ENCODE data around the gene TSEN15. TPM values are rescaled to one million over a fixed set of nuclear protein-coding genes. Genes with fewer than 3 reads are reported as not detected.

TSEN15 gene
- total RNA-seq, 1 experiment from 2014 or later = 79.7 TPM

DNA sequence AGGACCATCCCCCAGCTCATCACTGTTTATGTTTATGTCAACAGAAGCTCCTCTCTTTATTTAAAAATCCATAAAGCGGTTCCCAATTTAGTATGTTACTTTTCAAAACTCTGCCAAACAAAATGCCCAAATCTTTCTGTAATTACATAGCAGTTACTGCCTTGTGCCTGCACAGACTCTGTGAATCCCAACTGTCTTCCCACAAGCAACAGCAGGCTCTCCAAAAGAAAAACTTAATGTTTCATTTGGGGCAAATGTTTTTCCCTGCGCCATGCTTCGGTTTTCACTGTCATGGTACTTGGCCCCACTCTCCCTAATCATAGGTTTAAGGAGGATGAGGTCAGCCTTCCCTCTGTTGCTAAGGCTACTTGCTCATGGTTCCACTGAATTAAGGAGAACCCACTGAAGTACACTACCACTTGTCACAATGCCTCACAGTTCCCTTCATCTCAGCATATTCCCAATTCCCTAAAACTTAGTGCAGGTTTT lies 18.6 kb upstream of the TSEN15 start:
- Histone ChIP-seq H3K4me2 (ENCODE audit: low read depth, low read length, poor library complexity, severe bottlenecking) (no peak overlapping the region), H3K27me3 (ENCODE audit: low read length) (no peaks in the 10 kb centered on the region), H3K9ac (ENCODE audit: low read length) (no peak overlapping the region), H4K20me1 (ENCODE audit: insufficient read depth, low read depth, low read length) (no peaks in the 10 kb centered on the region), H3K36me3 (ENCODE audit: insufficient read depth, low read length) (no peaks in the 10 kb centered on the region), H3K9me3 (ENCODE audit: low read length) (no peaks in the 10 kb centered on the region), H3K27ac (ENCODE audit: low read length) (no peak overlapping the region), H3K79me2 (ENCODE audit: low read length) (no peaks in the 10 kb centered on the region), H3K9me2 (replicated peaks; ENCODE audit: insufficient read depth, low read length) (no peaks in the 10 kb centered on the region), H3K4me1 (ENCODE audit: low read length) (no peaks in the 10 kb centered on the region), H2AFZ (ENCODE audit: low read length) (no peak overlapping the region), H3K4me3 (ENCODE audit: low read length) (no peak overlapping the region)
- no peak for DNase-seq

DNA sequence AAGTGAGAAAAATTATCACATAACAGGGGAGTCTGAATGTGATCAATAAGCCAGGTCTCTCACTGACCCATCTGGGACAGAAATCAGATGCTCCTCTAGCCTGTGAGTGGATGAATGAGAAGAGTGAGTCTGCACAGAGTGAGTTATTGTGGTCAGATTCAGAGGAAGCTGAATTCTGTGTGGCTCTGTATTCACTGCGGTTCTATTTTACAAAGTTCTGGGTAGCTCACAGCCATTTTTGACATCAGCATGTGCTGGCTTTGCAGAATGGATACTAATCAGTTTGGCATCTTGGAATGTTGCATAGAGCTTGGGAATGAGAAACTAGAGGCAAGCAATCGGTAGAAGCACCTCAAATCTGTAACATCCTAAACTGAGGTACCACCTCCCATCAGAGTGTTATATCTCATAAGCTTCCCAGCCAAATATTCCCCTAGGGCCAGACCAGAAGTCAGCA lies 17.8 kb upstream of the TSEN15 start:
- no peaks in the 10 kb centered on the region for H3K4me1 ChIP-seq (ENCODE audit: low read length)
- no peaks in the 10 kb centered on the region for H3K36me3 ChIP-seq (ENCODE audit: insufficient read depth, low read length)
- no peaks in the 10 kb centered on the region for H3K79me2 ChIP-seq (ENCODE audit: low read length)
- no peaks in the 10 kb centered on the region for H4K20me1 ChIP-seq (ENCODE audit: insufficient read depth, low read depth, low read length)
- H3K9me3 ChIP-seq (ENCODE audit: low read length) = no peaks in the 10 kb centered on the region
- H3K27ac ChIP-seq (ENCODE audit: low read length) = no peak overlapping the region
- no peaks in the 10 kb centered on the region for H3K9me2 ChIP-seq (replicated peaks; ENCODE audit: insufficient read depth, low read length)
- H3K4me3 ChIP-seq (ENCODE audit: low read length) = no peak overlapping the region
- H3K4me2 ChIP-seq (ENCODE audit: low read depth, low read length, poor library complexity, severe bottlenecking) = no peak overlapping the region
- H3K27me3 ChIP-seq (ENCODE audit: low read length) = no peaks in the 10 kb centered on the region
- H2AFZ ChIP-seq (ENCODE audit: low read length) = no peak overlapping the region
- H3K9ac ChIP-seq (ENCODE audit: low read length) = no peak overlapping the region
- no peak for DNase-seq

DNA sequence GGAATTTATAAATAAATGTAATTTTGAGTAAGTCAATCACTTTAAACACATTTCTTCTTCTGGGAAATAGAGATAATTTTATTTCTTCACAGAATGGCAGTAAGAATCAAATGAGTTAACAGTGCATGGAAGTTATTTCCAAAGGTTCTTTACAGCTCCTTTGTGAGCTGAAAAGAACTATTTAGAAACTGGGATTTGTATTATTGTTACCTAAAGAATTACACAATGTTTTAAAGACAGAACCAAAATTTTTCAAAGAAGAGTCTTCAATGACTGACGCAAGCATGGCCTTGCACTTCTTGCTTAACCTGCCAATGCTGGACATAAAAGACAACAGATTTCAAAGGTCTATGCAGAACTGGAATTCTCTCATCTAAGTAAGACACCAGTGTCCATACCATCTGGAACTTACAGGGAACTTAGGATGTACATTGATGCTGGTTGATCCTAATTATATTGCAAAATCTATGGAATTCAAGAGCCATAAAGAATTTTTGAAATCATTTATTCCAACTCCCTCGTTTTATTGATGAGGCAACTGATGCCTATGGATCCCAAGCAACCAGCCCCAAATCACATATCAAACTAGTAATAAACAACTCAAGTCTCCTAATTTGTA lies 16.7 kb upstream of the TSEN15 start:
- no peaks in the 10 kb centered on the region for H3K36me3 ChIP-seq (ENCODE audit: insufficient read depth, low read length)
- H3K27me3 ChIP-seq (ENCODE audit: low read length) = no peaks in the 10 kb centered on the region
- no peaks in the 10 kb centered on the region for H3K9me2 ChIP-seq (replicated peaks; ENCODE audit: insufficient read depth, low read length)
- no peak overlapping the region for H3K9ac ChIP-seq (ENCODE audit: low read length)
- H3K4me3 ChIP-seq (ENCODE audit: low read length) = no peak overlapping the region
- H3K9me3 ChIP-seq (ENCODE audit: low read length) = no peaks in the 10 kb centered on the region
- no peak overlapping the region for H2AFZ ChIP-seq (ENCODE audit: low read length)
- DNase-seq = no peak
- no peak overlapping the region for H3K27ac ChIP-seq (ENCODE audit: low read length)
- no peaks in the 10 kb centered on the region for H3K4me1 ChIP-seq (ENCODE audit: low read length)
- H3K79me2 ChIP-seq (ENCODE audit: low read length) = no peaks in the 10 kb centered on the region
- H4K20me1 ChIP-seq (ENCODE audit: insufficient read depth, low read depth, low read length) = no peaks in the 10 kb centered on the region
- no peak overlapping the region for H3K4me2 ChIP-seq (ENCODE audit: low read depth, low read length, poor library complexity, severe bottlenecking)

DNA sequence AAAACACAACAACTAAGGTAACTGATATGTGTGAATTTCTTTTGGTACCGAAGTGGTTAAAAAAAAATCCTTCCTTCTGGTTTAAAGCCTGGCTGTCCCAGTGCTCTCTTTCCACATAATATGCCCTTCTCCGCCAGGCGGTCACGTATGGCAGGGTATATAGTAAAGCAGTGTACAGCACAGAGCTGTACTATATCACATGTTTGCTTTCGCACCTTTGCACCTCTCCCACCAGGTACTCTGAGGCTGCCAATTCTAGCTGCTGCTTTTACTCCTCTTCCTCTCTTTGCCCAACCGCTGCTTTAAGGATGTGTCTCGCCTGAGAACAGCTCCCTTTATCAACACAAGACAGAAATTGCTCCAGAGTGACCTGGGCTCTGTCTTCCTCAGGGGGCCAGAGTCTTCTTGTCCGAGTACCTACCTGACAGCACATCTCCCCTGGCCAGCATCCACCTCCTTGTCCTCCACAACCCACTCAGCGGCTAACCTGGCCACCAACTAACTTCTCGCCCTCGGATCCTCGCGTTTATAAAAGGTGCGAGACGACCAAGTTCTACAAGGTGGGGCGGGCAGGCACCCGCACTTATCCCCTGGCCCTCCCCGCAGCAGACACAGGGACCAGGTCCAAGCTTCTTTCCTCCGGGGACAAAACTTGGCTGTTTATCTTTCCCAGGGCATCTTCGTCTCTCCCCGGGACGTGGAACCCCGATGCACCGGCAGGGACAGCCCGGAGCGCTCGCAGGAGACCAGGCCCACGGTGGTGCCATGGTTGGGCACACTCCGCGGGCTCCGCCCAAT lies 15.6 kb upstream of the TSEN15 start:
- Histone ChIP-seq H3K9ac (ENCODE audit: low read length) (no peak overlapping the region), H3K79me2 (ENCODE audit: low read length) (no peaks in the 10 kb centered on the region), H2AFZ (ENCODE audit: low read length) (no peak overlapping the region), H3K4me1 (ENCODE audit: low read length) (no peaks in the 10 kb centered on the region), H3K36me3 (ENCODE audit: insufficient read depth, low read length) (no peaks in the 10 kb centered on the region), H3K4me3 (ENCODE audit: low read length) (no peak overlapping the region), H4K20me1 (ENCODE audit: insufficient read depth, low read depth, low read length) (no peaks in the 10 kb centered on the region), H3K4me2 (ENCODE audit: low read depth, low read length, poor library complexity, severe bottlenecking) (no peak overlapping the region), H3K27ac (ENCODE audit: low read length) (no peak overlapping the region), H3K27me3 (ENCODE audit: low read length) (no peaks in the 10 kb centered on the region), H3K9me2 (replicated peaks; ENCODE audit: insufficient read depth, low read length) (no peaks in the 10 kb centered on the region), H3K9me3 (ENCODE audit: low read length) (no peaks in the 10 kb centered on the region)
- no peak for DNase-seq

DNA sequence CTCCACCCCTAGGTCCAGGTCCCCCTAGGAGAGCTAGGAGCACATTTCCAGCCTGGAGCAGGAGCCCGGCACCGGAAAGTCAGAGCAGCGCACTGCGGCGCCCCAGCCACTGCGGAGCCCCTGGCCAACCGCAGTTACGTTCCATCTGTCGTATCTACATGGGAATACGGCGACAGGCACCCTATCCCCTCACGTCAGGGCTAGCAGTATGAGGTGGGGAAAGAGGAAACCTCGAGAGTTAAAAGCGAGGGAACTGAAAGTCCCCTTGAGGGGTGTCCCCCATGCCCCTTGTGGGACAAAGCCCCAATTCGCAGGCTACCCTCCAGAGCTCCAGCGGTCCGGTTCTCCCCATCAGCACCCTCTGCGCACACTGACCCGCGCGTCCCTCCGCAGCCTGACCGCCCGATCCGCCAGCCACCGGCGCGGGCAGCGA lies 15.0 kb upstream of the TSEN15 start:
- H3K9ac ChIP-seq (ENCODE audit: low read length) = no peak overlapping the region
- no peak overlapping the region for H3K4me2 ChIP-seq (ENCODE audit: low read depth, low read length, poor library complexity, severe bottlenecking)
- no peaks in the 10 kb centered on the region for H3K9me3 ChIP-seq (ENCODE audit: low read length)
- no peaks in the 10 kb centered on the region for H3K9me2 ChIP-seq (replicated peaks; ENCODE audit: insufficient read depth, low read length)
- no peaks in the 10 kb centered on the region for H3K36me3 ChIP-seq (ENCODE audit: insufficient read depth, low read length)
- H3K79me2 ChIP-seq (ENCODE audit: low read length) = no peaks in the 10 kb centered on the region
- DNase-seq = no peak
- H3K27ac ChIP-seq (ENCODE audit: low read length) = no peak overlapping the region
- H3K27me3 ChIP-seq (ENCODE audit: low read length) = no peaks in the 10 kb centered on the region
- no peaks in the 10 kb centered on the region for H3K4me1 ChIP-seq (ENCODE audit: low read length)
- no peak overlapping the region for H3K4me3 ChIP-seq (ENCODE audit: low read length)
- H2AFZ ChIP-seq (ENCODE audit: low read length) = no peak overlapping the region
- no peaks in the 10 kb centered on the region for H4K20me1 ChIP-seq (ENCODE audit: insufficient read depth, low read depth, low read length)

DNA sequence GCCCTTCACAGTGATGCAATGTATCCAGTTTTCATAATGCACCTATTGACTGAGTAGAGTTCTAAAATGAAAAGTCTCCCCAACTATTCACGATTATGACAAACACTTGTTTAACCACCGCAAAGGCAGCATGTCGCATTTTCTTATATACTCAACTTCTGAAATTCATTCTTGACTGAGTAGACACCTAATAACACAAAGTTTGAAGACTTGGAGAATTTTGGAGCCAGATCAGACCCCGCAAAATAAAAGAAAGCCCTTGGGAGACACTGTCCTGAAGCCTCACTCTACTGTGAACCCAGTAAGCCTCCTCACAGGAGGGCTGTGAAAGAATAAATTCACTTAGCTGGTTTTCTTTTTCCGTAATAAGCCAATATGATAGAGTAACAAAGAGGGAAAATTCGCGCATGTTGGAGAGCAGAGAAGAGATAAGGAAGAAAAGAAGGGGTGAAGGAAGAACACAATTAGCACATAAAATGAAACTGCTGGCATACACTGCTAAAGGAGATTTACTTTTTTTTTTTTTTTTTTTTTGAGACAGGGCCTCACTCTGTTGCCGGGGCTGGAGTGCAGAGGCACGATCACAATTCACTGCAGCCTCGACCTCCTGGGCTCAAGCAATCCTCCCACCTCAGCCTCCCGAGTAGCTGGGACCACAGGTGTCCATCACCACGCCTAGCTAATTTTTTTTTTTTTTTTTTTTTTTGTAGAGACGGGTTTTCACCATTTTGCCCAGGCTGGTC lies 13.5 kb upstream of the TSEN15 start:
- DNase-seq = no peak
- Histone ChIP-seq H3K27me3 (ENCODE audit: low read length) (no peaks in the 10 kb centered on the region), H3K36me3 (ENCODE audit: insufficient read depth, low read length) (no peaks in the 10 kb centered on the region), H3K4me2 (ENCODE audit: low read depth, low read length, poor library complexity, severe bottlenecking) (no peak overlapping the region), H4K20me1 (ENCODE audit: insufficient read depth, low read depth, low read length) (no peaks in the 10 kb centered on the region), H2AFZ (ENCODE audit: low read length) (no peak overlapping the region), H3K79me2 (ENCODE audit: low read length) (no peaks in the 10 kb centered on the region), H3K27ac (ENCODE audit: low read length) (no peak overlapping the region), H3K9ac (ENCODE audit: low read length) (no peak overlapping the region), H3K4me1 (ENCODE audit: low read length) (no peaks in the 10 kb centered on the region), H3K9me3 (ENCODE audit: low read length) (no peaks in the 10 kb centered on the region), H3K4me3 (ENCODE audit: low read length) (no peak overlapping the region), H3K9me2 (replicated peaks; ENCODE audit: insufficient read depth, low read length) (no peaks in the 10 kb centered on the region)

DNA sequence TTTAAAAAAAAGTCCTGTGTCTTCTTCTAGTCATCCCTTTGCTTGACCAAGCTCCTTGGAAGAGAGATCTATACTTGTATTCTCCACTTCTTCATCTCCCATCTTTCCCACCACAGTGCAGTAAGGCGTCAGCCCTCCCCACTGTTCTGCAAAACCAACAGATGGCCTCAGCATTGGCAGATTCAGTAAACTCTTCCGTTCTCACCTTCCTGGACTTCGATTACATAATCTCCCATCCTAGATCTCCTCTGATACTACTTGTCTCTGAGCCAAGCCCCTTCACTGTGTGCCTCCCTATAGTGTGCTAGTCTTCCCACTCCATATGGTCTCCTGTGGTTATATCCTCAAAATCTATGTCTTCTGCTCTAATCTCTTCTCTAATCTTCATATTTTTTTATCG lies 12.4 kb upstream of the TSEN15 start:
- Histone ChIP-seq H3K36me3 (ENCODE audit: insufficient read depth, low read length) (no peaks in the 10 kb centered on the region), H4K20me1 (ENCODE audit: insufficient read depth, low read depth, low read length) (no peaks in the 10 kb centered on the region), H3K79me2 (ENCODE audit: low read length) (no peaks in the 10 kb centered on the region), H2AFZ (ENCODE audit: low read length) (no peak overlapping the region), H3K4me3 (ENCODE audit: low read length) (no peak overlapping the region), H3K4me2 (ENCODE audit: low read depth, low read length, poor library complexity, severe bottlenecking) (no peak overlapping the region), H3K9ac (ENCODE audit: low read length) (no peak overlapping the region), H3K9me3 (ENCODE audit: low read length) (no peaks in the 10 kb centered on the region), H3K27me3 (ENCODE audit: low read length) (no peaks in the 10 kb centered on the region), H3K9me2 (replicated peaks; ENCODE audit: insufficient read depth, low read length) (no peaks in the 10 kb centered on the region), H3K27ac (ENCODE audit: low read length) (no peak overlapping the region), H3K4me1 (ENCODE audit: low read length) (no peaks in the 10 kb centered on the region)
- no peak for DNase-seq

DNA sequence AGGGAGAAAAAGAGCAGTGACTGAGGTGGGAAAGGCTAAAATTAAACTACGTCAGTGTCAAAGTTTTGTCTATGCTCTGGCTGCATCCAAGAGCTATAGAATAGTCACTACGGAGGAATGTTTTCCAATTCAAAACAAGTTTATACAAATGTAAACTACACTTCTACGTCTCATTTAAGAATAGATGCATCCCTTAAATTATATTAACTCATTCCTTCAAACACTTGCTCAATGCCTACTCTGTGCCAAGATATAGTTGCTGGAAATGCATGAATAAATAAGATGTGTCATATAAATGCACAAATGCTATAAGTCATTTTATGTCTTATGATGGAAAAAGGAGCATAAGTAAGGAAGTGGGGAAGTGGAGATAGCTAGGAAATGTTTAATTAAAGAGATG lies 9.8 kb upstream of the TSEN15 start:
- Histone ChIP-seq H3K27ac (ENCODE audit: low read length) (no peak overlapping the region), H3K79me2 (ENCODE audit: low read length) (no peaks in the 10 kb centered on the region), H3K36me3 (ENCODE audit: insufficient read depth, low read length) (no peaks in the 10 kb centered on the region), H4K20me1 (ENCODE audit: insufficient read depth, low read depth, low read length) (no peaks in the 10 kb centered on the region), H3K9ac (ENCODE audit: low read length) (no peak overlapping the region), H3K9me2 (replicated peaks; ENCODE audit: insufficient read depth, low read length) (no peaks in the 10 kb centered on the region), H3K4me3 (ENCODE audit: low read length) (no peak overlapping the region), H3K27me3 (ENCODE audit: low read length) (no peaks in the 10 kb centered on the region), H3K9me3 (ENCODE audit: low read length) (no peaks in the 10 kb centered on the region), H3K4me2 (ENCODE audit: low read depth, low read length, poor library complexity, severe bottlenecking) (no peak overlapping the region), H3K4me1 (ENCODE audit: low read length) (no peaks in the 10 kb centered on the region), H2AFZ (ENCODE audit: low read length) (no peak overlapping the region)
- no peak for DNase-seq

Measured in Karpas-422 (cell line).